HG02852 (cell line): Measurements from ENCODE around the gene SEMG1.

Experiments used
- ATAC-seq: cut with Tn5 transposase; IDR thresholded peaks from one replicate; pipeline ENCODE4 v1.9.1; 2021; ENCODE audit warnings: mild to moderate bottlenecking, moderate library complexity; ENCODE audit not compliant: unreplicated experiment

Gene SEMG1

GRCh38 chr20:45221076-45221475 is 14.2 kb downstream of the SEMG1 start, which contains the start of gene SEMG2:
TSS of gene SEMG2 (plus strand) at chr20:45221373. CDS start at chr20:45221390, 17 bp downstream.
- ATAC-seq: no peak

- no peak for ATAC-seq
Observed at GRCh38 chr20:45223136-45223535, 16.3 kb downstream of the SEMG1 start.

GRCh38 chr20:45226287-45226686 is 19.5 kb downstream of the SEMG1 start:
- ATAC-seq: no peak

GRCh38 chr20:45229264-45230056 is 22.6 kb downstream of the SEMG1 start:
- ATAC-seq: no peak

- ATAC-seq: no peak
Observed at GRCh38 chr20:45230631-45231030, 23.8 kb downstream of the SEMG1 start.

GRCh38 chr20:45235995-45236394 is 29.2 kb downstream of the SEMG1 start:
- ATAC-seq: no peak

DNA sequence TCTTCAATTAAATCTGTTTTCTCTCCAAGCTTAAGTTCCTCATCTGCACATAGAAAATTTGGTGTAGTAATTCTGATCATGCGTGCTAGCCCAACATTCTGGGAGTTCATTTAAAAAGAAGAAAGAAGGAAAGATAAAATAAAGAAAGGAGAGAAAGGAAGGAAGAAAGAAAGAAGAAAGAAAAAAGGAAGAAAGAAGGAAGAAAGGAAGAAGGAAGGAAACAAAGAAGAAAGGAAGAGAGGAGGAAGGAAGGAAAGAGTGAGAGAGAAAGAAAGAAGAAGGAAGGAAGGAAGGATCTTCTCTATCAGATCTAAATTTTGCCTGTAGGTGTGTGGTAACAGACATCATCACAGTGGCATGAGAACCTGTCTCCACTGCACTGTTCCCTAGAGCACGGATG is 31.3 kb downstream of the SEMG1 start:
- ATAC-seq: no peak

GRCh38 chr20:45246109-45246508 is 39.3 kb downstream of the SEMG1 start:
- ATAC-seq: no peak

GRCh38 chr20:45247865-45248264 is 41.0 kb downstream of the SEMG1 start:
- no peak for ATAC-seq

- ATAC-seq: no peak
Observed at GRCh38 chr20:45248609-45249008, 41.8 kb downstream of the SEMG1 start.

DNA sequence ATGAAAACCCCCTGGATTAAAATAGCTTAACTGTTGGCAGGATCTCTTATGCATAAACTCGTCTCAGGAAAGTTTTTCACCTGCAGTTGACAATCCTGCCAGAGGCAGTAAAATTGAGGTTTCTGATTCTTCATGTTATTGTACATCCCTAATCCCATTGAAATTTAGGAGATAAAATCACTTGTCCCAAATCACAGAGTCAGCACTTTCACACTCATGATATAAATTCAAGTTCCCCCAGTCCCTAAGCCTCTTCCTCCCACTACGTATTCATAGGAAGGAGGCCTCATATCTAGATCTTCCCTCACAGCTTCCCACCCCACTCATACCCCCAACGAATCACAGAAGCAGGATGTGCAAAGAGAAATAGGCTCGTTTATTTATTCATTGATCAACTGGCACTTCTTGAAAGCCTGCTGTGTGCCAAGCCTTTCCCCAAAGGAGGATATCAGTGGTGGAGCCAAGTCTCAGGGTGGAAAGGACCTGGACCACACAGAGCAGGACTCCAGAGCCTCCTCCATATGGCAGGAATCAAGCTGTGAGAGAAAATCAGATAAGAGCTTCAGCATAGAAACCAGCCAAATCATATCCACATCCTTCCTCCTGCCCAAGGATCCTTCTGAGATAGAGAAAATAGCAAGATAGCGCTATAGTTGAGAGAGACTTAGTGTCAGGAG is 45.2 kb downstream of the SEMG1 start:
- ATAC-seq: no peak

- ATAC-seq: no peak
Observed at GRCh38 chr20:45253261-45253660, 46.4 kb downstream of the SEMG1 start.

DNA sequence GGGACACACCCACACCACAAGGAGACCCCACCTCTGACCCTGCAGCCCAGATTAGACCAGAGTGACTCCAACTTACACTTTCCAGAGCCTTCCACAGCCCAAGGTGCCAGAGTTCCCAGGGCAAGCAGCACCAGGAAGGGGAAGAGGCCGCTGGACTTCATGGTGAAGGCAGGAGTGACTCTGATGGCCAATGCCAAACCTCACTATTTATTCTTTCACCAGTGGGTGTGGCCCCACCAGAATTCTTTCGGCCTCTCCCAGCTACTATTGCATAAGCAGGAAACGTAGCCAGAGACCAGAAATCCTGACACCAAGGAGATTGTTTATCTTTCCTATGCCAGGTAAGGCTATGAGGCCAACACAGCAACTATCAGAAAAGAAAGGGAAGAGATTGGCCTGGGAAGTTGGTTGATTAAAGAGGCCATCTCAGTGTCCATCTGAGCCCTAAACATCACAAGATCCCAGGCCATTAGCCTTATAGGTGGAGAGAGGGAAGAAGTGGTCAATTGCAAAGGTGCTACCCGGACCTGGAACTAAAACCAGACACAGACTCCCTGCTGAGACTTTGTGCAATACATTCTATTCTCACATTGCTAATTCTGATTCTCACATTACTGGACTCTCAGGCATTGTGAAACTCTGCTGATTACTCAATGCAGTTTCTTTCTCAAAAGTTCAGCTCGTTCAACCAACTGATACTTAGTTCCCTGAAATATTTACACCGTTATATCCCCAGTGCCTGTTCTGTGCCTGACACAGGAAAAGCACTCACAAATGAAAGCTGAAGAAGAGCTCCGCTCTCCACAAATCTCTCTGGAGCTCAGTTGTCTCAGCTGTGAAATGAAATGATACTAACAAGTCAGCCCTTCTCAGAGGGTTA is 47.8 kb downstream of the SEMG1 start, which contains the start of gene SLPI:
TSS of gene SLPI (minus strand) at position 182 of the 880 bp plus-strand sequence. CDS start at position 161, 21 bp downstream.
- ATAC-seq: no peak

DNA sequence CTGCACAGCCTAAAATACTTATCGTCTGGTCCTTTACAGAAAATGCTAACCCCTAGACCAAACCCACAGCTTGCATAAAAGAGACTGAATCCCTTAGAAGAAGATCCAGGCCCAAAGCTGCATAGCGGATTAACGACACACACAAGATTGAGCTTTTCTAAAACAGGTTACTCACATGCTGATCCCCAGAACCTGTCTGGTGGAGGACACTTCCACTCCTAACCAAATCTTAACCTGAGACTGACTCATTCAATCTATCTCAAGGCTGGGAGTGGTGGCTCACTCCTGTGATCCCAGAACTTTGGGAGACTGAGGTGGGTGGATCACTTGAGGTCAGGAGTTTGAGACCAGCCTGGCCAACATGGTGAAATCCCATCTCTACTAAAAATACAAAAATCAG is 50.3 kb downstream of the SEMG1 start:
- ATAC-seq: no peak

DNA sequence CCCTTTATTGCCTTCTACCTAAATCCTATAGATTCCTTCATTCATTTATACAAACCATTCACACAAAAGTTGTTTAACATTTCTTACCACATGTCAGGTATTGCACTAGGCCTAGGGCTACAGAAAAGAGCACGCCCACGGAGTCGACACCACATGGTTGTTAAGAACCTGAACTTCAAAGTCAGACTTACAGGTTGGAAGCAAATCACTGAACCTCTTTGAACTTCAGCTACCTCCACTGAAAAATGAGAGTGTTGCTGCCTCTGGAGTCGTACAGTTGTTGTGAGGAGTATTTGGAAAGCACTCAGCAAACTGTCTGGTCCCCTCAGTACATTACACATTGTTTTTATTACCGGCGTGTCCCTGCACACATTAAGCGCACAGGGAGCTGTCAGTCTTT is 50.9 kb downstream of the SEMG1 start:
- ATAC-seq: no peak

GRCh38 chr20:45258259-45258658 is 51.4 kb downstream of the SEMG1 start:
- no peak for ATAC-seq

- no peak for ATAC-seq
Observed at GRCh38 chr20:45258664-45259063, 51.8 kb downstream of the SEMG1 start.
